OCI-LY1 (cell line): ENCODE data around the gene CRYGD.
"Not testable (repeated sequence)": the region's sequence is repeated elsewhere in the genome, so short reads cannot be mapped to it uniquely, and the experiment has no call there.

ENCODE experiments used
- CTCF ChIP-seq: fragments of 200-600 bp; sonication (generic), shearing (Covaris generic); IDR thresholded peaks from 2 replicates; pipeline ENCODE4 v1.5.1; 2017; ENCODE audit warnings: mild to moderate bottlenecking, antibody characterized with exemption, low read length, moderate library complexity, mixed read lengths
- EZH2 ChIP-seq: fragments of 200-600 bp; sonication (generic), shearing (Covaris generic); IDR thresholded peaks from 2 replicates; pipeline ENCODE4 v1.8.0; 2017; ENCODE audit warnings: borderline replicate concordance, mixed run types, mild to moderate bottlenecking, antibody characterized with exemption, low read length, moderate library complexity, mixed read lengths

DNA sequence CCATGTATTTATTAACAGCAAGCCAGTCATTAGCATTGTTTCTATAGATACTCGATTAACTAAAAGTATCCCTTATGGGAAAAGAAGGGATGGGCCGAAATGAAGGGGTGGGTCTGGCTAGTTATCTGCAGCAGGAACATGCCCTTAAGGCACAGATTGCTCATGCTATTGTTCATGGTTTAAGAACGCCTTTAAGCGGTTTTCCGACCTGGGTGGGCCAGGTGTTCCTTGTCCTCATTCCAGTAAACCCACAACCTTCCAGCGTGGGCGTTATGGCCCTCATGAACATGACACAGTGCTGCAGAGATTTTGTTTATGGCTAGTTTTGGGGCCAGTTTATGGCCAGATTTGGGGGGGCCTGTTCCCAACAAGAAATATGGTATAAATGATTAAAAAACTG lies 14.0 kb upstream of the CRYGD start:
- not testable (repeated sequence) for TF ChIP-seq CTCF, EZH2
